H1 (cell line): Measurements from ENCODE around the gene EXD3. TPM values are rescaled to one million over a fixed set of nuclear protein-coding genes. Genes with fewer than 3 reads are reported as not detected.

Experiments used
- CTCF ChIA-PET: fragments of 300-600 bp; sonication (Branson Sonifier 250); formaldehyde crosslinking; loops from one replicate; lab custom pipeline; 2021; ENCODE audit not compliant: partially characterized antibody; lab: Charles Lee
- POLR2A ChIA-PET: fragments of 300-600 bp; sonication (Branson Sonifier 250); formaldehyde crosslinking; loops from one replicate; lab custom pipeline; 2021; ENCODE audit warnings: inconsistent platforms; ENCODE audit not compliant: partially characterized antibody; lab: Charles Lee
- DNase-seq, 2 experiments: peaks; one replicate each; pipeline versions ENCODE4 v3.0.0 to v3.0.0-alpha.2; 2010 to 2022; ENCODE audit warnings: low spot score in 2 of 2, low read depth in 1 of 2, mixed read lengths in 1 of 2
- FAIRE-seq: peaks from 2 replicates; lab custom pipeline; 2011; peaks lifted over from hg19 to GRCh38; lab: Jason Lieb, UNC
- H2AFZ ChIP-seq: 2 replicates; pipeline ENCODE4 v1.8.1; 2012; ENCODE audit warnings: low read length, inconsistent platforms
- H2AK5ac ChIP-seq: 2 replicates; pipeline ENCODE4 v1.6.1; 2013; ENCODE audit warnings: low read depth, low read length
- H2BK120ac ChIP-seq: replicated peaks from 2 replicates; pipeline ENCODE3; 2013; ENCODE audit warnings: low read depth, low read length, inconsistent platforms
- H2BK12ac ChIP-seq: 2 replicates; pipeline ENCODE4 v1.6.1; 2013; ENCODE audit warnings: low read depth, low read length
- H2BK15ac ChIP-seq: 2 replicates; pipeline ENCODE4 v1.6.1; 2013; ENCODE audit warnings: low read length
- H2BK20ac ChIP-seq: 2 replicates; pipeline ENCODE4 v1.6.1; 2013; ENCODE audit warnings: low read length
- H2BK5ac ChIP-seq: 2 replicates; pipeline ENCODE4 v1.6.1; 2013; ENCODE audit warnings: low read depth, low read length
- H3K14ac ChIP-seq: 2 replicates; pipeline ENCODE4 v1.6.1; 2013; ENCODE audit warnings: inconsistent platforms; ENCODE audit not compliant: insufficient read length
- H3K18ac ChIP-seq: 2 replicates; pipeline ENCODE4 v1.6.1; 2013; ENCODE audit warnings: low read length; ENCODE audit errors: extremely low read depth
- H3K23ac ChIP-seq: 2 replicates; pipeline ENCODE4 v1.6.1; 2013; ENCODE audit warnings: inconsistent platforms; ENCODE audit not compliant: insufficient read length
- H3K23me2 ChIP-seq: 2 replicates; pipeline ENCODE4 v1.6.1; 2013; ENCODE audit warnings: low read depth, low read length
- H3K27ac ChIP-seq: 2 replicates; pipeline ENCODE4 v1.6.1; 2011; ENCODE audit warnings: low read depth, low read length, inconsistent platforms
- H3K27me3 ChIP-seq, 4 experiments: replicated peaks in 1 of 4; 1 replicate in 1 of 4; 2 replicates in 3 of 4; pipeline versions ENCODE4 v1.6.1 to v1.8.1; 2011 to 2013; ENCODE audit warnings: low read length in 3 of 4, mild to moderate bottlenecking in 3 of 4, inconsistent platforms in 2 of 4, mixed read lengths in 2 of 4, moderate library complexity in 1 of 4; ENCODE audit not compliant: control insufficient read depth in 3 of 4, insufficient read depth in 3 of 4; ENCODE audit errors: extremely low read depth in 1 of 4
- H3K36me3 ChIP-seq, 4 experiments: 2 replicates each; pipeline versions ENCODE4 v1.6.1 to v1.8.1; 2011 to 2013; ENCODE audit warnings: mild to moderate bottlenecking in 4 of 4, low read length in 3 of 4, moderate library complexity in 2 of 4, control low read depth in 1 of 4, inconsistent platforms in 1 of 4; ENCODE audit not compliant: insufficient read depth in 4 of 4, control insufficient read depth in 2 of 4
- H3K4ac ChIP-seq: replicated peaks from 2 replicates; pipeline ENCODE3; 2013; ENCODE audit warnings: low read length, low read depth, mixed read lengths, inconsistent platforms; ENCODE audit not compliant: insufficient read length
- H3K4me1 ChIP-seq, 4 experiments: replicated peaks in 1 of 4; 1 replicate in 1 of 4; 2 replicates in 3 of 4; pipeline versions ENCODE4 v1.6.1 to v1.8.1; 2011 to 2013; ENCODE audit warnings: low read length in 3 of 4, inconsistent platforms in 2 of 4, mixed read lengths in 1 of 4; ENCODE audit not compliant: insufficient read depth in 4 of 4, control insufficient read depth in 3 of 4
- H3K4me2 ChIP-seq, 2 experiments: 2 replicates each; pipeline versions ENCODE4 v1.6.1 to v1.8.1; 2011 to 2013; ENCODE audit warnings: low read depth in 2 of 2, low read length in 2 of 2, control low read depth in 1 of 2, inconsistent platforms in 1 of 2, mild to moderate bottlenecking in 1 of 2; ENCODE audit not compliant: insufficient read depth in 1 of 2
- H3K4me3 ChIP-seq, 4 experiments: fragments of 200-600, 300-600 bp in 1 of 4; sonication (generic), shearing (Covaris generic), sonication (Bioruptor Twin) in 1 of 4; 2 replicates each; pipeline versions ENCODE4 v1.5.1 to v1.8.1; 2011 to 2016; ENCODE audit warnings: low read length in 4 of 4, low read depth in 3 of 4, control low read depth in 2 of 4, inconsistent platforms in 2 of 4, mild to moderate bottlenecking in 2 of 4, mixed read lengths in 1 of 4, moderate library complexity in 1 of 4; ENCODE audit not compliant: insufficient read depth in 2 of 4; ENCODE audit errors: extremely low read depth in 1 of 4
- H3K56ac ChIP-seq: replicated peaks from 2 replicates; pipeline ENCODE3; 2013; ENCODE audit warnings: low read depth, mild to moderate bottlenecking, mixed read lengths, low read length, inconsistent platforms; ENCODE audit not compliant: insufficient read length
- H3K79me1 ChIP-seq: 2 replicates; pipeline ENCODE4 v1.6.1; 2013; ENCODE audit warnings: low read depth, low read length, control low read depth
- H3K79me2 ChIP-seq, 2 experiments: 2 replicates each; pipeline versions ENCODE4 v1.6.1 to v1.8.1; 2012 to 2013; ENCODE audit warnings: low read length in 2 of 2, mild to moderate bottlenecking in 2 of 2, inconsistent platforms in 1 of 2; ENCODE audit not compliant: insufficient read depth in 2 of 2, control insufficient read depth in 1 of 2
- H3K9ac ChIP-seq, 4 experiments: replicated peaks in 1 of 4; 1 replicate in 1 of 4; 2 replicates in 3 of 4; pipeline versions ENCODE4 v1.6.1 to v1.8.1; 2011 to 2013; ENCODE audit warnings: low read depth in 3 of 4, low read length in 3 of 4, control low read depth in 2 of 4, mild to moderate bottlenecking in 2 of 4, moderate library complexity in 2 of 4, inconsistent platforms in 1 of 4; ENCODE audit errors: extremely low read depth in 1 of 4
- H3K9me3 ChIP-seq, 2 experiments: 2 replicates each; pipeline versions ENCODE4 v1.6.1 to v1.8.1; 2012 to 2013; ENCODE audit warnings: mild to moderate bottlenecking in 2 of 2, moderate library complexity in 2 of 2, control low read depth in 1 of 2, inconsistent platforms in 1 of 2, low read depth in 1 of 2, low read length in 1 of 2, mixed read lengths in 1 of 2; ENCODE audit not compliant: insufficient read depth in 2 of 2
- H4K20me1 ChIP-seq, 2 experiments: replicated peaks in 1 of 2; 2 replicates each; pipeline versions ENCODE3 to v1.8.1; 2011 to 2013; ENCODE audit warnings: inconsistent platforms in 2 of 2, low read length in 2 of 2, mild to moderate bottlenecking in 1 of 2; ENCODE audit not compliant: insufficient read depth in 2 of 2, control insufficient read depth in 1 of 2
- H4K5ac ChIP-seq: 2 replicates; pipeline ENCODE4 v1.6.1; 2013; ENCODE audit warnings: low read length, low read depth, mixed read lengths, inconsistent platforms; ENCODE audit not compliant: insufficient read length
- H4K8ac ChIP-seq: 2 replicates; pipeline ENCODE4 v1.8.0; 2013; ENCODE audit warnings: mild to moderate bottlenecking, moderate library complexity, low read length, inconsistent platforms; ENCODE audit not compliant: insufficient read depth; ENCODE audit errors: extremely low read depth
- H4K91ac ChIP-seq: replicated peaks from 2 replicates; pipeline ENCODE3; 2013; ENCODE audit warnings: low read length, mixed read lengths, inconsistent platforms; ENCODE audit not compliant: insufficient read length
- ASH2L ChIP-seq: fragments of 200-600, 300-600 bp; sonication (generic); IDR thresholded peaks from one replicate; pipeline ENCODE4 v1.7.1; 2017; ENCODE audit warnings: low read length
- ATF2 ChIP-seq: IDR thresholded peaks from 2 replicates; pipeline ENCODE4 v1.6.1; 2012; ENCODE audit warnings: low read length, inconsistent platforms
- ATF3 ChIP-seq: IDR thresholded peaks from 2 replicates; pipeline ENCODE4 v1.6.1; 2011; ENCODE audit warnings: low read depth, mild to moderate bottlenecking, low read length; ENCODE audit not compliant: insufficient read depth
- CREB1 ChIP-seq: IDR thresholded peaks from 2 replicates; pipeline ENCODE4 v1.6.1; 2012; ENCODE audit warnings: inconsistent platforms
- KDM1A ChIP-seq: fragments of 200-600, 300-600 bp; sonication (generic); IDR thresholded peaks from 2 replicates; pipeline ENCODE4 v1.7.1; 2016; ENCODE audit warnings: mild to moderate bottlenecking, low read length, borderline replicate concordance
- KDM5A ChIP-seq: fragments of 200-600 bp; IDR thresholded peaks from 2 replicates; pipeline ENCODE4 v1.7.1; 2012; ENCODE audit warnings: mild to moderate bottlenecking, low read length, inconsistent platforms, mixed read lengths
- RAD21 ChIP-seq, 2 experiments: IDR thresholded peaks in 1 of 2; conservative IDR thresholded peaks in 1 of 2; 2 replicates each; pipeline ENCODE4 v1.6.1; 2011; ENCODE audit warnings: low read depth in 2 of 2, low read length in 2 of 2, improper control_type of control experiment in 1 of 2, inconsistent platforms in 1 of 2, mild to moderate bottlenecking in 1 of 2, moderate library complexity in 1 of 2
- RFX5 ChIP-seq: IDR thresholded peaks from 2 replicates; pipeline ENCODE4 v1.6.1; 2011; ENCODE audit warnings: low read depth, low read length, improper control_type of control experiment, borderline replicate concordance
- YY1 ChIP-seq: IDR thresholded peaks from 2 replicates; pipeline ENCODE4 v1.6.1; 2011; ENCODE audit warnings: low read depth, mild to moderate bottlenecking, low read length
- ZNF274 ChIP-seq: IDR thresholded peaks from 2 replicates; pipeline ENCODE4 v1.7.0; 2012; ENCODE audit warnings: low read length, borderline replicate concordance; ENCODE audit errors: extremely low read depth
- WGBS, 2 experiments: shearing (Covaris generic) in 1 of 2; methylation state at CpG; one replicate each; pipeline versions ENCODE4 v1.1.6 to v1.1.7; 2013 to 2015; ENCODE audit warnings: low lambda C conversion rate in 2 of 2, mixed read lengths in 2 of 2, inconsistent platforms in 1 of 2, low coverage in 1 of 2, missing lambda C conversion rate in 1 of 2; ENCODE audit not compliant: insufficient replicate concordance in 2 of 2, insufficient coverage in 1 of 2, insufficient read length in 1 of 2; ENCODE audit errors: extremely low coverage in 1 of 2, missing lambda C conversion rate in 1 of 2; 5-methylcytosine and 5-hydroxymethylcytosine counted together
- polyA plus RNA-seq, 7 experiments: library from polyadenylated mRNA; depleted of rRNA in 3 of 7; stranded (reverse) in 5 of 7; unstranded in 2 of 7; fragments of >200 nt in 5 of 7; fragments of 200-250 nt in 2 of 7; gene quantifications; 1 replicate in 5 of 7; 2 replicates in 1 of 7; 4 replicates in 1 of 7; pipeline versions ENCODE4 v1.2.1 to v1.2.3, GENCODE V29; 2011 to 2013; ENCODE audit warnings: missing spikeins in 2 of 7, mixed read lengths in 2 of 7
- total RNA-seq: library from RNA; stranded (reverse); fragmentation: NEBNext Ultra II Directional; extraction: Animal tissue kit (Norgen Biotek cat#: 25700); gene quantifications from 2 replicates; pipeline ENCODE4 v1.2.1, GENCODE V29; 2021

The EXD3 gene
- total and polyA plus RNA-seq, 2 of the 8 experiments (the other 6 are each of a cell fraction or from before 2014, with no cell fraction given) = 7.2 to 9.4 TPM

GRCh38 chr9:137435381-137435891, 12.5 kb upstream of the EXD3 start:
- Histone ChIP-seq H3K27me3 (no peaks in the 10 kb centered on the region), H4K20me1 (no peaks in the 10 kb centered on the region), H2BK120ac (no peak overlapping the region), H3K9ac (no peak overlapping the region), H3K14ac (no peak overlapping the region), H4K91ac (no peak overlapping the region), H3K18ac (no peak overlapping the region), H2BK12ac (no peak overlapping the region), H3K9me3 (no peaks in the 10 kb centered on the region), H3K56ac (no peak overlapping the region), H4K5ac (no peak overlapping the region), H2AK5ac (no peak overlapping the region), H3K4me3 (no peak overlapping the region), H3K27ac (no peak overlapping the region), H4K8ac (peak overlapping the region; percentile 79), H3K79me1 (no peaks in the 10 kb centered on the region), H3K23me2 (no peaks in the 10 kb centered on the region), H3K4me2 (no peak overlapping the region), H2AFZ (no peak overlapping the region), H2BK15ac (no peak overlapping the region), H2BK5ac (no peak overlapping the region; the same call in 1 of the 2 replicates), H3K4ac (no peak overlapping the region), H3K36me3 (no peaks in the 10 kb centered on the region), H2BK20ac (no peak overlapping the region), H3K79me2 (no peaks in the 10 kb centered on the region), H3K23ac (no peak overlapping the region), H3K4me1 (no peaks in the 10 kb centered on the region)
- POLR2A ChIA-PET = interaction anchor here (0.9 to 1.8 kb wide), 2 partner anchors 12 to 195 kb away, joined by 3 to 8 read pairs; partner anchors contain the start of genes EXD3, NOXA1 and TUBB4B
- CTCF ChIA-PET = interaction anchor here (1.5 kb wide), 1 partner anchor 13 kb away, joined by 7 read pairs; the partner anchor contains the start of genes EXD3 and NOXA1
- DNase-seq (no peak), FAIRE-seq (no peak)
- WGBS, 2 experiments = 93% methylated on average over 19 of the region's 20 CpGs; no CpG with 5 or more reads in 1 of the 2 experiments
- TF ChIP-seq KDM5A = no peak
- TF ChIP-seq RFX5 = no peak
- no peak for TF ChIP-seq ASH2L
- no peak for TF ChIP-seq ATF2
- no peak for TF ChIP-seq KDM1A
- no peak for TF ChIP-seq ATF3
- no peak for TF ChIP-seq RAD21 (IDR thresholded peaks at IDR 0.05 in 1 of 2, conservative IDR thresholded peaks at IDR 0.05 in 1 of 2; ENCODE audit: low read depth in 2 of 2, low read length in 2 of 2)
- no peak for TF ChIP-seq YY1
- TF ChIP-seq CREB1 = no peak
- TF ChIP-seq ZNF274 = no peak
